Epithelial cell of umbilical artery (primary cell): ENCODE results near the gene NDFIP1. TPM values are rescaled to one million over a fixed set of nuclear protein-coding genes. Genes with fewer than 3 reads are reported as not detected.

Experiments
- total RNA-seq: library from RNA; depleted of rRNA; stranded (reverse); fragments of >200 nt; gene quantifications from 2 replicates; pipeline ENCODE4 v1.2.3, GENCODE V29; 2014

The NDFIP1 gene, protein sequence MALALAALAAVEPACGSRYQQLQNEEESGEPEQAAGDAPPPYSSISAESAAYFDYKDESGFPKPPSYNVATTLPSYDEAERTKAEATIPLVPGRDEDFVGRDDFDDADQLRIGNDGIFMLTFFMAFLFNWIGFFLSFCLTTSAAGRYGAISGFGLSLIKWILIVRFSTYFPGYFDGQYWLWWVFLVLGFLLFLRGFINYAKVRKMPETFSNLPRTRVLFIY
- total RNA-seq: 30.5 and 87.4 TPM in 2 replicates

DNA sequence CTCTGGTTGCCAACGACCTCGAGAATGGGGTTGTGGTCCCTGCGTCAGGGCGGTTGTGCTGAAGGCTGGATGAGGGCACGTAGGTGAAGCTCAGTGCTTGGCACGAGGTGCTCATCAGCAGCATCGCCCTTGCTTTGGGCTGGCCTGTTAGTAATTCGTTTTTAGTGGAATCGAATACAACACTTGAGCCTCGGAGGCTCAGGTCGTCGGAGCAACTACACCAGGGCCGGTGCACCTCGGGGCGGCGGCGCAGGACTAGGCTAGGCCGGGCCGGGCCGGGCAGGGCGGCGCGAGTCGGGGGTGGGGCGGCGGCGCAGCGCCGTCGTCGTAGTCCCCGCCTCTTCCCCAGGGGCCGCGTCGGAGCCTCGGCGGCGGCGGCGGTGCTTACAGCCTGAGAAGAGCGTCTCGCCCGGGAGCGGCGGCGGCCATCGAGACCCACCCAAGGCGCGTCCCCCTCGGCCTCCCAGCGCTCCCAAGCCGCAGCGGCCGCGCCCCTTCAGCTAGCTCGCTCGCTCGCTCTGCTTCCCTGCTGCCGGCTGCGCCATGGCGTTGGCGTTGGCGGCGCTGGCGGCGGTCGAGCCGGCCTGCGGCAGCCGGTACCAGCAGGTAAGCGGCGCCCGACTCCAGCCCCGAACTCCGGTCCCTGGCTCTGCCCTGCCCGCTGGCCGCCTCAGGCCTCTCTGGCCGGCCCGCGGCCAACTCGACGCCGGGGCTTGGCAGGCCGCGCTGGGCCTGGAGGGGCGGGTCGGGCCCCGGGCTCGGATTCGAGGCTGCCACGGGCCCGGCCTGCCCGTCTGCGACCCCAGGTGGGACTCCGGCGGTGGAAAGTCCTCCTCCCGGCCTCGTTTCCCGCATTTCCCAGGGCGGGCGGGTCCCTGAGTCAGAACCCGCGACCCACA lies at the start of gene NDFIP1:
Gene NDFIP1 (plus strand): TSS at position 348 of the 899 bp plus-strand sequence. CDS start 196 bp downstream, at position 544.

Other genes starting within 250 kb of the NDFIP1 start
- gene PCDH1, start 230.4 kb upstream of the NDFIP1 start, total RNA-seq: 144 and 266 TPM in 2 replicates
- 40.9 and 43.3 TPM in 2 replicates for gene DELE1, start 184.9 kb upstream of the NDFIP1 start, total RNA-seq
- 20.5 and 32.1 TPM in 2 replicates for gene PCDH12, start 150.6 kb upstream of the NDFIP1 start, total RNA-seq
- 69.1 and 71.1 TPM in 2 replicates for gene RNF14, start 139.7 kb upstream of the NDFIP1 start, total RNA-seq
- 46.8 and 77.8 TPM in 2 replicates for gene GNPDA1, start 95.8 kb upstream of the NDFIP1 start, total RNA-seq
- 6.1 and 6.5 TPM in 2 replicates for gene SPRY4, start 216.2 kb downstream of the NDFIP1 start, total RNA-seq